Activated CD8-positive, alpha-beta T cell treated with anti-CD3 and anti-CD28 coated beads for 36 hours (primary cell): Measurements from ENCODE around the gene XPC. TPM values are rescaled to one million over a fixed set of nuclear protein-coding genes. Genes with fewer than 3 reads are reported as not detected.

Experiments
- ATAC-seq: fragments of 200-7000 bp; cut with Tn5 transposase; one replicate; pipeline ENCODE4 v1.10.0; 2021; ENCODE audit warnings: mild to moderate bottlenecking, moderate library complexity
- CTCF ChIA-PET: fragments of 350-600 bp; sonication (Branson Sonifier 250); formaldehyde crosslinking; loops from one replicate; lab custom pipeline; 2021; ENCODE audit warnings: antibody characterized with exemption; lab: Charles Lee
- POLR2A ChIA-PET: fragments of 350-600 bp; sonication (Branson Sonifier 250); formaldehyde crosslinking; loops from one replicate; lab custom pipeline; 2021; ENCODE audit warnings: antibody characterized with exemption; lab: Charles Lee
- DNase-seq: peaks from one replicate; pipeline ENCODE4 v3.0.0-alpha.2; 2020
- H3K27ac Mint-ChIP-seq: one replicate; pipeline ENCODE4 v1.8.0; 2021; ENCODE audit warnings: mild to moderate bottlenecking, mixed read lengths
- H3K27me3 Mint-ChIP-seq: one replicate; pipeline ENCODE4 v1.8.0; 2021; ENCODE audit warnings: mixed read lengths
- H3K36me3 Mint-ChIP-seq: one replicate; pipeline ENCODE4 v1.8.0; 2021; ENCODE audit warnings: low read depth, mixed read lengths
- H3K4me1 Mint-ChIP-seq: one replicate; pipeline ENCODE4 v1.8.0; 2021; ENCODE audit warnings: low read depth, mixed read lengths
- H3K4me3 Mint-ChIP-seq: one replicate; pipeline ENCODE4 v1.8.0; 2021; ENCODE audit warnings: mild to moderate bottlenecking, moderate library complexity, mixed read lengths
- H3K9me3 Mint-ChIP-seq: one replicate; pipeline ENCODE4 v1.8.0; 2021; ENCODE audit warnings: mixed read lengths
- CTCF ChIP-seq: fragments of 200-600 bp; IDR thresholded peaks from one replicate; pipeline ENCODE4 v1.8.0; 2022; ENCODE audit warnings: antibody characterized with exemption, mild to moderate bottlenecking
- intact Hi-C: fragments of 100-400 bp; cut with micrococcal nuclease; formaldehyde crosslinking; loops from one replicate; pipeline ENCODE4 v1.10.0; 2022
- total RNA-seq, 2 experiments: library from RNA; stranded (reverse); gene quantifications; one replicate each; pipeline ENCODE4 v1.2.3, GENCODE V29; 2021

The XPC gene
- total RNA-seq, 2 experiments from 2014 or later: 23.5 to 24.8 TPM

GRCh38 chr3:14223595-14223994 lies 45.2 kb upstream of the XPC start:
- Mint-ChIP-seq H3K4me1 (no peaks in the 10 kb centered on the region), H3K9me3 (peaks cover 14% of the 10 kb centered on the region), H3K4me3 (no peak overlapping the region), H3K27ac (no peak overlapping the region), H3K27me3 (peaks cover 11% of the 10 kb centered on the region), H3K36me3 (peaks cover 3% of the 10 kb centered on the region)
- CTCF ChIA-PET: interaction anchor here (1.1 to 2.6 kb wide), 4 partner anchors 8 to 44 kb away, joined by 3 to 12 read pairs (median 6); no protein-coding TSS in a partner anchor
- no peak for TF ChIP-seq CTCF
- intact Hi-C loops: no loop called here
- POLR2A ChIA-PET: interaction anchor here (0.8 kb wide), 1 partner anchor 45 kb away, joined by 3 read pairs; the partner anchor contains the start of gene LSM3
- no peak for DNase-seq
- no peak for ATAC-seq

- Mint-ChIP-seq H3K4me1 (no peaks in the 10 kb centered on the region), H3K9me3 (peaks cover 14% of the 10 kb centered on the region), H3K27ac (no peak overlapping the region), H3K4me3 (no peak overlapping the region), H3K36me3 (peaks cover 3% of the 10 kb centered on the region), H3K27me3 (peaks cover 11% of the 10 kb centered on the region)
- ChIA-PET CTCF (interaction anchor here (0.8 to 2.6 kb wide), 5 partner anchors 9 to 43 kb away, joined by 3 to 12 read pairs (median 7); no protein-coding TSS in a partner anchor), POLR2A (interaction anchor here (0.8 kb wide), 1 partner anchor 44 kb away, joined by 3 read pairs; the partner anchor contains the start of gene LSM3)
- DNase-seq: no peak
- intact Hi-C loops: no loop called here
- TF ChIP-seq CTCF: no peak
- no peak for ATAC-seq
Observed at GRCh38 chr3:14222900-14223594, 44.6 kb upstream of the XPC start.

GRCh38 chr3:14222457-14222856 lies 44.1 kb upstream of the XPC start:
- DNase-seq: no peak
- Mint-ChIP-seq H3K9me3 (peaks cover 14% of the 10 kb centered on the region), H3K36me3 (peaks cover 3% of the 10 kb centered on the region), H3K27ac (no peak overlapping the region), H3K27me3 (peaks cover 11% of the 10 kb centered on the region), H3K4me3 (no peak overlapping the region), H3K4me1 (no peaks in the 10 kb centered on the region)
- TF ChIP-seq CTCF: no peak
- intact Hi-C loops: no loop called here
- no peak for ATAC-seq
- ChIA-PET POLR2A (no interaction called here), CTCF (interaction anchor here (0.8 to 2.6 kb wide), 2 partner anchors 9 to 19 kb away, joined by 7 to 12 read pairs; no protein-coding TSS in a partner anchor)

GRCh38 chr3:14221902-14222301 lies 43.5 kb upstream of the XPC start:
- ATAC-seq (no peak), DNase-seq (no peak)
- CTCF ChIA-PET: interaction anchor here (0.8 to 2.6 kb wide), 2 partner anchors 10 to 18 kb away, joined by 7 to 12 read pairs; no protein-coding TSS in a partner anchor
- Mint-ChIP-seq H3K4me1 (no peaks in the 10 kb centered on the region), H3K9me3 (peaks cover 14% of the 10 kb centered on the region), H3K27me3 (peaks cover 11% of the 10 kb centered on the region), H3K27ac (no peak overlapping the region), H3K4me3 (no peak overlapping the region), H3K36me3 (peaks cover 3% of the 10 kb centered on the region)
- no peak for TF ChIP-seq CTCF
- intact Hi-C loops: no loop called here
- POLR2A ChIA-PET: interaction anchor here (0.7 kb wide), 1 partner anchor 86 kb away, joined by 3 read pairs; no protein-coding TSS in a partner anchor

GRCh38 chr3:14220933-14221332 lies 42.5 kb upstream of the XPC start:
- no peak overlapping the region for H3K27ac Mint-ChIP-seq
- CTCF ChIA-PET: interaction anchor here (10.0 kb wide), 1 partner anchor 17 kb away, joined by 76 read pairs; no protein-coding TSS in a partner anchor
- POLR2A ChIA-PET: no interaction called here
- DNase-seq (no peak), ATAC-seq (no peak)
- H3K27me3 Mint-ChIP-seq: peaks cover 9% of the 10 kb centered on the region
- no peak for TF ChIP-seq CTCF
- H3K36me3 Mint-ChIP-seq: peaks cover 3% of the 10 kb centered on the region
- peaks cover 14% of the 10 kb centered on the region for H3K9me3 Mint-ChIP-seq
- H3K4me1 Mint-ChIP-seq: no peaks in the 10 kb centered on the region
- no peak overlapping the region for H3K4me3 Mint-ChIP-seq
- intact Hi-C loops: no loop called here
